D721Med (cell line): Measurements from ENCODE around the gene DLG5.

Experiments used
- DNase-seq: peaks from one replicate; pipeline ENCODE4 v3.0.0; 2011; ENCODE audit warnings: low spot score; ENCODE audit not compliant: insufficient read length
- FAIRE-seq: peaks from 2 replicates; lab custom pipeline; 2011; peaks lifted over from hg19 to GRCh38; lab: Jason Lieb, UNC
- CTCF ChIP-seq: IDR thresholded peaks from 2 replicates; pipeline ENCODE4 v1.5.1; 2012; ENCODE audit warnings: mild to moderate bottlenecking, control low read depth; ENCODE audit not compliant: insufficient read depth; ENCODE audit errors: missing control alignments

DLG5 gene

GRCh38 chr10:77866598-77866997, 60.0 kb downstream of the DLG5 start:
- DNase-seq (no peak), FAIRE-seq (no peak)
- TF ChIP-seq CTCF: no peak

- TF ChIP-seq CTCF: no peak
- FAIRE-seq (no peak), DNase-seq (no peak)
These were observed 60.8 kb downstream of the DLG5 start for GRCh38 chr10:77865580-77866324.

- no peak for TF ChIP-seq CTCF
- DNase-seq (no peak), FAIRE-seq (no peak)
These were observed 62.3 kb downstream of the DLG5 start for GRCh38 chr10:77864151-77864851.

- FAIRE-seq: no peak
- DNase-seq: no peak
These were observed 63.1 kb downstream of the DLG5 start for GRCh38 chr10:77863446-77863845.

DNA sequence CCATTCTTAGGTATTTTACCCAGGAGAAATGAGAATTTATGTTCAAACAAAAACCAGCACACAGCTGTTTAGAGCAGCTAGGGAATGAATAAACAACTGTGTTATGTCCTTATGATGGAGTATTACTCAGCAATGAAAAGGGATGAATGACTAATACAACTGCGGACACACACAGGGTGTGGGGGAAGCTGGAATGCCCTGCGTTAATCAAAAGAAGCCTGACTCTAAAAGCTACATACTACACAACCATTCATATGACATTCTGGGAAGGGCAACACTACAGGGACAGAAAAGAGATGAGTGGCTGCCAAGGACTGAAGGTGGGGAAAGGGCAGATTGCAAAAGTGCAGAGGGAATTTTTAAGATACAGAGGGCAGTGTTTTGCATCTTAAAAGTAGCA, 64.0 kb downstream of the DLG5 start:
- FAIRE-seq (no peak), DNase-seq (no peak)
- no peak for TF ChIP-seq CTCF

More at GRCh38 chr10:77863446-77863845, 63.1 kb downstream of the DLG5 start:
- TF ChIP-seq CTCF: no peak

- no peak for TF ChIP-seq CTCF
- FAIRE-seq (no peak), DNase-seq (no peak)
These were observed 65.2 kb downstream of the DLG5 start for GRCh38 chr10:77861366-77861765.

GRCh38 chr10:77859865-77860282, 66.7 kb downstream of the DLG5 start:
- FAIRE-seq (no peak), DNase-seq (no peak)
- TF ChIP-seq CTCF: no peak
